H1 (cell line): Measurements from ENCODE around the gene DPM2. TPM values are rescaled to one million over a fixed set of nuclear protein-coding genes. Genes with fewer than 3 reads are reported as not detected.

ENCODE experiments used
- CHD2 ChIP-seq: IDR thresholded peaks from 2 replicates; pipeline ENCODE4 v1.6.1; 2012; ENCODE audit warnings: low read length, improper control_type of control experiment
- GABPA ChIP-seq: IDR thresholded peaks from 2 replicates; pipeline ENCODE4 v1.6.1; 2011; ENCODE audit warnings: mild to moderate bottlenecking, low read length, moderate library complexity, borderline replicate concordance; ENCODE audit not compliant: insufficient read depth
- JUND ChIP-seq: IDR thresholded peaks from 2 replicates; pipeline ENCODE4 v1.6.1; 2011; ENCODE audit warnings: mild to moderate bottlenecking, improper control_type of control experiment, low read length
- MAFK ChIP-seq: IDR thresholded peaks from 2 replicates; pipeline ENCODE4 v1.6.1; 2012; ENCODE audit warnings: low read depth, mild to moderate bottlenecking, improper control_type of control experiment, low read length
- NRF1 ChIP-seq: IDR thresholded peaks from 2 replicates; pipeline ENCODE4 v1.6.1; 2011; ENCODE audit warnings: mild to moderate bottlenecking, low read depth, low read length, improper control_type of control experiment
- POLR2A ChIP-seq, 2 experiments: IDR thresholded peaks; 1 replicate in 1 of 2; 2 replicates in 1 of 2; pipeline ENCODE4 v1.6.1; 2011; ENCODE audit warnings: low read depth in 2 of 2, low read length in 2 of 2, mild to moderate bottlenecking in 2 of 2; ENCODE audit errors: control extremely low read depth in 1 of 2
- RNF2 ChIP-seq: fragments of 200-900, 300-1000 bp; sonication (generic); IDR thresholded peaks from 2 replicates; pipeline ENCODE4 v1.7.1; 2016; ENCODE audit warnings: borderline replicate concordance, low read depth, mild to moderate bottlenecking, antibody characterized with exemption, low read length; ENCODE audit not compliant: poor library complexity, severe bottlenecking; ENCODE audit errors: missing control alignments
- TCF12 ChIP-seq: IDR thresholded peaks from 2 replicates; pipeline ENCODE4 v1.6.1; 2011; ENCODE audit warnings: low read depth, mild to moderate bottlenecking, low read length
- polyA plus RNA-seq, 7 experiments: library from polyadenylated mRNA; depleted of rRNA in 3 of 7; stranded (reverse) in 5 of 7; unstranded in 2 of 7; fragments of >200 nt in 5 of 7; fragments of 200-250 nt in 2 of 7; gene quantifications; 1 replicate in 5 of 7; 2 replicates in 1 of 7; 4 replicates in 1 of 7; pipeline versions ENCODE4 v1.2.1 to v1.2.3, GENCODE V29; 2011 to 2013; ENCODE audit warnings: missing spikeins in 2 of 7, mixed read lengths in 2 of 7
- total RNA-seq: library from RNA; stranded (reverse); fragmentation: NEBNext Ultra II Directional; extraction: Animal tissue kit (Norgen Biotek cat#: 25700); gene quantifications from 2 replicates; pipeline ENCODE4 v1.2.1, GENCODE V29; 2021
- TF ChIP-seq, protein P1 (sequence below): IDR thresholded peaks from 2 replicates; pipeline ENCODE4 v1.6.1; 2011; ENCODE audit warnings: low read length, improper control_type of control experiment

DPM2 gene
- total and polyA plus RNA-seq, 2 of the 8 experiments (the other 6 are each of a cell fraction or from before 2014, with no cell fraction given): 45.4 to 95.4 TPM

DNA sequence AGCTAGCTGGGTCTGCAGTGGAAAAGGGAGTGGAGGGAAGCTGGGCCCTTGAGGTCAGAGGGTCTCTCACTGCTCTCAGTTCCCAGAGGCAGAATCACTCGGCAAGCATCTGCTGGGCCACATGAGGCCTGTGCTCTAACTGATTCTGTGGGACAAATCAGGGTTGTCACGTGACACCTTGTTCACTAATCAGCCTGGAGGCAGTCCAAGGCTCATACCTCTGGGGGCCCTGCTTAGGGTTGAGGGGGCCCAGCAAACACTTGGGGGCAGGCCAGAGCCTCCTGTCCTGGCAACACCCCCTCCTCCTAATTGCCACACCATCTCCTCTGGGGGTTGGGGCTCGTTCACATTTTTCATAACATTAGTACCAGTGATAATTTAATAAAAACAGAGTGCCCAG is 9.1 kb upstream of the DPM2 start (continued):
- TF ChIP-seq RNF2 (no peak), MAFK (no peak), TCF12 (no peak), POLR2A (IDR thresholded peaks at IDR 0.05; ENCODE audit: control extremely low read depth in 1 of 2, low read depth in 2 of 2, low read length in 2 of 2) (no peak), GABPA (no peak), NRF1 (no peak), CHD2 (no peak), JUND (no peak)
- TF ChIP-seq, protein P1, sequence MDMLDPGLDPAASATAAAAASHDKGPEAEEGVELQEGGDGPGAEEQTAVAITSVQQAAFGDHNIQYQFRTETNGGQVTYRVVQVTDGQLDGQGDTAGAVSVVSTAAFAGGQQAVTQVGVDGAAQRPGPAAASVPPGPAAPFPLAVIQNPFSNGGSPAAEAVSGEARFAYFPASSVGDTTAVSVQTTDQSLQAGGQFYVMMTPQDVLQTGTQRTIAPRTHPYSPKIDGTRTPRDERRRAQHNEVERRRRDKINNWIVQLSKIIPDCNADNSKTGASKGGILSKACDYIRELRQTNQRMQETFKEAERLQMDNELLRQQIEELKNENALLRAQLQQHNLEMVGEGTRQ: no peak
